Omental fat pad (tissue), 4 donors: ENCODE data around the gene TRIM24. TPM values are rescaled to one million over a fixed set of nuclear protein-coding genes. Genes with fewer than 3 reads are reported as not detected.
"Not testable (repeated sequence)": the region's sequence is repeated elsewhere in the genome, so short reads cannot be mapped to it uniquely, and the experiment has no call there.

Source experiments
- ATAC-seq: fragments of 150-250 bp; one replicate; pipeline ENCODE4 v1.9.1; 2016; ENCODE audit warnings: mild to moderate bottlenecking, moderate library complexity; ENCODE audit not compliant: low FRiP score
- DNase-seq: peaks from one replicate; pipeline ENCODE4 v3.0.0-alpha.2; 2019; ENCODE audit warnings: low spot score
- total RNA-seq, 4 donors: library from RNA; depleted of rRNA; stranded (reverse); fragments of >200 nt; gene quantifications; one replicate each; pipeline ENCODE4 v1.1.0, GENCODE V29; 2016
- TF ChIP-seq, protein P1 (sequence below), 3 donors: fragments of 450-650 bp; IDR thresholded peaks; one replicate each; pipeline ENCODE4 v1.5.1; 2016 to 2017; ENCODE audit warnings: antibody characterized with exemption in 3 of 3, mild to moderate bottlenecking in 3 of 3, moderate library complexity in 2 of 3

The TRIM24 gene
- total RNA-seq, 4 donors from 2014 or later = 9.2 to 20.6 (median 11.4) TPM

DNA sequence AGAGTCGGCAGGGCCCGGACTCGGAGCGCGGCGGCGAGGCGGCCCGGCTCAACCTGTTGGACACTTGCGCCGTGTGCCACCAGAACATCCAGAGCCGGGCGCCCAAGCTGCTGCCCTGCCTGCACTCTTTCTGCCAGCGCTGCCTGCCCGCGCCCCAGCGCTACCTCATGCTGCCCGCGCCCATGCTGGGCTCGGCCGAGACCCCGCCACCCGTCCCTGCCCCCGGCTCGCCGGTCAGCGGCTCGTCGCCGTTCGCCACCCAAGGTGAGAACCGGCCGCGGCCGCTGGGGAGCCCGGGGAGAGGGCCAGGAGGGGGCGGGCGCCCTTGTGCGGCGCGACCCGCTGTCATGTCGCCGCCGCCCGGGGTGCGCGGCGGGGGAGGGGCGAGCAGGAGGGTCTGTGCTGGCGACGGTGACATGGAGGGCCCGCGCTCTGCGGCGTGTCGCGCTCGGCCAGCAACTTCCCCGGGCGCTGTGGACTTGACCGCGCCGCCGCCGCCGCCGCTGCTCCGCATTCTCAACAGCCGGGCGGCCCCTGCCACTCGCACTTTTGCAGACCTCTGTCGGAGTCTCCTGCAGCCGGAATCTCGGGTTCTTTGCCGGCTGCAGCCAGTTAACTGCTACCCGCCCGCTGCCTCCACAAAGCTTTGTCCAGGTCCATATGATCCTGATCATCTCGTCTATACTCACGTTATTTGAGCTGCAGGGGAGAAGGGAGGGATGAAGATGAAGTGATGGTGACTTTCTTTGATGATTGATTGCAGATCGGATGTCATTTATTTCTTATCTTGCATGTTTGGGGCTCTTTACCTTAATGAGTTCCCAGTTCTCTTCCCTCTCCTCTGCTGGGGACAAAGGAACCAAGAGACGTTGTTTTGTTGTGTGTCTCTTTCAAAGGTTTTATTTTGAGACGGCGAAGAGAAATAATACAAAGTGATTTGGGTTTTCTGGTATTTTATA lies 869 bp downstream of the TRIM24 start:
- no peak for DNase-seq
- peak; percentile 10 for ATAC-seq
- TF ChIP-seq, protein P1, sequence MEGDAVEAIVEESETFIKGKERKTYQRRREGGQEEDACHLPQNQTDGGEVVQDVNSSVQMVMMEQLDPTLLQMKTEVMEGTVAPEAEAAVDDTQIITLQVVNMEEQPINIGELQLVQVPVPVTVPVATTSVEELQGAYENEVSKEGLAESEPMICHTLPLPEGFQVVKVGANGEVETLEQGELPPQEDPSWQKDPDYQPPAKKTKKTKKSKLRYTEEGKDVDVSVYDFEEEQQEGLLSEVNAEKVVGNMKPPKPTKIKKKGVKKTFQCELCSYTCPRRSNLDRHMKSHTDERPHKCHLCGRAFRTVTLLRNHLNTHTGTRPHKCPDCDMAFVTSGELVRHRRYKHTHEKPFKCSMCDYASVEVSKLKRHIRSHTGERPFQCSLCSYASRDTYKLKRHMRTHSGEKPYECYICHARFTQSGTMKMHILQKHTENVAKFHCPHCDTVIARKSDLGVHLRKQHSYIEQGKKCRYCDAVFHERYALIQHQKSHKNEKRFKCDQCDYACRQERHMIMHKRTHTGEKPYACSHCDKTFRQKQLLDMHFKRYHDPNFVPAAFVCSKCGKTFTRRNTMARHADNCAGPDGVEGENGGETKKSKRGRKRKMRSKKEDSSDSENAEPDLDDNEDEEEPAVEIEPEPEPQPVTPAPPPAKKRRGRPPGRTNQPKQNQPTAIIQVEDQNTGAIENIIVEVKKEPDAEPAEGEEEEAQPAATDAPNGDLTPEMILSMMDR (IDR thresholded peaks at IDR 0.05) = no peak

DNA sequence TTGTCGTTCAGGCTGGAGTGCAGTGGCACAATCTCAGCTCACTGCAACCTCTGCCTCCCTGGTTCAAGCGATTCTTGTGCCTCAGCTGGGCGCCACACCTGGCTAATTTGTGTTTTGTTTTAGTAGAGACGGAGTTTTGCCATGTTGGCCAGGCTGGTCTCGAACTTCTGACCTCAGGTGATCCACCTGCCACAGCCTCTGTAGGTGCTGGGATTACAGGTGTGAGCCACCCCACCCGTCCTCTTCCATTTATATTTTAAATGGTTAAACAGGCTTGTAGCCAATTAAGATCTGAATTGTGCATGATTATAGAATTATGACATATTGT lies 3.2 kb downstream of the TRIM24 start:
- not testable (repeated sequence) for DNase-seq, ATAC-seq

DNA sequence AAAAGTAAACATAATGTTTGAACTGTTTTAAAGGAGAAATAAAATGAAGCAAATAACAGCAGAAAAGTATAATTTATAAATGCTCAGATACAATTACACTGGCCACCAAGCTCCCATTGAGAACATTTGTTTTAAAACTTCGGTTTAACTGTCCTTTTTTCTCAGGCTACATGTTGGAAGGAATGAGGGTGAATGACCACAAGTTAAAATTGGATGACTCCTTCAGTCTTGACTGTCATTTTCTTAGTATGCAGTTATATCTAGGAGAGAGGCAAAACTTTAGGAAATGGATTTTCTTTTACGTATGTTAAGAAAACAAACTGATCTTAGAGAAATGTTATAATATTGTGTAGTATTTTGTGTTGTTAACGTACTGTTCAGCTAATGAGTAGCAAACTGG lies 5.0 kb downstream of the TRIM24 start:
- TF ChIP-seq, protein P1 (IDR thresholded peaks at IDR 0.05) = no peak
- ATAC-seq (no peak), DNase-seq (no peak)

DNA sequence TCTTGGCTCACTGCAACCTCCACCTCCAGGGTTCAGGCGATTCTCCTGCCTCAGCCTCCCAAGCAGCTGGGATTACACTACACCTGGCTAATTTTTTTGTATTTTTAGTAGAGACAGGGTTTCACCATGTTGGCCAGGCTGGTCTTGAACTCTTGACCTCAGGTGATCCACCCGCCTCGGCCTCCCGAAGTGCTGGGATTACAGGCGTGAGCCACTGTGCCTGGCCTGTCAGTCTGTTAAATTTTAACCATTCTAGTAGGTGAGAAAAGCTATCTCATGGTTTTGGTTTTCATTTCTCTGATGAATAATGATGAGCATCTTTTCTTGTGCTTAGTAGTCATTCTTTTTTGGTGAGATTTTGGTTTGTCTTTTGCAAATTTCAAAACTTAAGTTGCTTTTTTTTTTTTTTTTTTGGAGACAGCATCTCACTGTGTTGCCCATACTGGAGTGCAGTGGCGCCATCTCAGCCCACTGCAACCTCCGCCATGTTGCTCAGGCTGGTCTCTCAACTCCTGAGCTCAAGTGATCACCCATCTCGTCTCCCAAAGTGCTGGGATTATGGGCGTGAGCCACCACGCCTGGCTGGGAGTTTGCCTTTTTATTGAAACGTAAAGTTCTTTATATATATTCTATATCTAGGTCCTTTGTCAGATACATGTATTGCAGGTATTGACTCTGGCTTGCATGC lies 6.2 kb downstream of the TRIM24 start:
- not testable (repeated sequence) for DNase-seq, ATAC-seq

DNA sequence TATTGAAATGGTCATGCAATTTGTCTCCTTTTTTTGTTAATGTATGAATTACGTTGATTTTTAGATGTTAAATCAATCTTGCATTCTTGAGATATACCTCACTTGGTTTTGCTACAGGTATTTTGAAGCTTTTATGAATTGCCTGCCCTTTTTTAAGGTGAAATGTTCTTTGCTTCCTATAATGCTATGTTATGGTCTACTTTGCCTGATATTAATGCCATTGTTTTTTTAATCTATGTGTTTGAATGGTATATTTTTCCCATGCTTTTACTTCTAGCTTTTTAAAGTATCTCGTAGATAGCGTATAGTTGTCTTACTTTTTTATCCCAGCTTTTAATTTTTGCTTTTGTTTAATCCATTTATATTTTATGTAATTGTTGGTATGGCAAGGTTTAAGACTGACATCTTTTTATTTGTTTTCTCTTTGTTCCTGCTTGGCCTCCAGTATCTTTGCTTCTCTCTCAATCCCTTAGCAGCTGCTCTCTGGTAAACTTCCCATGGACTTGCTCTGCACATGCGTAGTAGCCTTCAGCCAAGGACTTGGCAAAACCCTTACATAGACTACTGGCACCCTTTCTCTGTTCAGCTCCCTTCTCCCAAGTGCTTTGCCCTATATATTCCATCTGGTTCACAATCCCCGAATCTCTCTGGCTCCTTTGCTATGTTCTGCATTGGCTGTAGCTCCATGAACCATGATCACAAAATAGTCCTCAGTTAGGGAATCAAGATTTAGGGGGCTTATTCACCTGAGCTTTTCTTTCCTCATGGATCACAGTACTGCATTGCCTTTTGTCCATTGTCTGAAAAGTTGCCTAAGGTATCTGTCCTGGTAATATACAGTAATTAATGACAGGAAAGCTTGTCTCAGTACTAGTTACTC lies 8.4 kb downstream of the TRIM24 start:
- ATAC-seq (no peak), DNase-seq (no peak)
- TF ChIP-seq, protein P1 (IDR thresholded peaks at IDR 0.05) = no peak

DNA sequence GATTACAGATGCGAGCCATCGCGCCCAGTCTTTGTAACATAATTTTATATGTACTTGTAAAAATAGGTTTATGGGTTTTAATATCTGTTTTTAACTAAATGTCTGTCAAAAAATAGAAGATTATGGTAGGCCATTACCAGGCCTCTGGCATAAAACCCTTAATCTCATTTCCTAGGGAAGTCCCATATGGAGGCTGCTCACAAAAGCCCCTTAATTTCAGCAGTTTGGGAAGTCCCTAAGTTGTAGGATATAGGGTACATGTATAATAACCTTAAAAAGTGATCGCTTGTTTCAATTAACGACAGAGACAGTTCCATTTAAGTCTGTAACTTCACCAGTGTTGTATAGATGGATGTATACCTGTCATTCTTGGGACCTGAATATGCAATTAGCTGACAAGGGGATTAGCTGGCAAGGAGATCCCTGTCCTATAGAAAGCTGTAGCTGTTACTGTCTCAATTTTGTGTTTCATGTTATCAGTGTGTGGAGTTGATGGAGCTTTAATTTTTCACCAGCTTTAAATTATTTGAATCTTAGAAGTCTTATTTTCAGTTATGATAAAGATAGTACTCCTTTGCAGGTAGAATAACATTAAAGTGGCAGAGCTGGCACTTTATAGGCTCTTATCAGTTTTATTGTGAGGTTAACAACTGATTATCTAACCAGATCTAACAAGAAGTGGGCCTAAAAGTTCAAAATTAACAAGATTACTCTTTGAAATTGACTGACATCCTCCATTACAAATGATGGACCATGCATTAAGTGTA lies 10.5 kb downstream of the TRIM24 start:
- DNase-seq = no peak
- no peak for ATAC-seq
- TF ChIP-seq, protein P1 (IDR thresholded peaks at IDR 0.05) = no peak

DNA sequence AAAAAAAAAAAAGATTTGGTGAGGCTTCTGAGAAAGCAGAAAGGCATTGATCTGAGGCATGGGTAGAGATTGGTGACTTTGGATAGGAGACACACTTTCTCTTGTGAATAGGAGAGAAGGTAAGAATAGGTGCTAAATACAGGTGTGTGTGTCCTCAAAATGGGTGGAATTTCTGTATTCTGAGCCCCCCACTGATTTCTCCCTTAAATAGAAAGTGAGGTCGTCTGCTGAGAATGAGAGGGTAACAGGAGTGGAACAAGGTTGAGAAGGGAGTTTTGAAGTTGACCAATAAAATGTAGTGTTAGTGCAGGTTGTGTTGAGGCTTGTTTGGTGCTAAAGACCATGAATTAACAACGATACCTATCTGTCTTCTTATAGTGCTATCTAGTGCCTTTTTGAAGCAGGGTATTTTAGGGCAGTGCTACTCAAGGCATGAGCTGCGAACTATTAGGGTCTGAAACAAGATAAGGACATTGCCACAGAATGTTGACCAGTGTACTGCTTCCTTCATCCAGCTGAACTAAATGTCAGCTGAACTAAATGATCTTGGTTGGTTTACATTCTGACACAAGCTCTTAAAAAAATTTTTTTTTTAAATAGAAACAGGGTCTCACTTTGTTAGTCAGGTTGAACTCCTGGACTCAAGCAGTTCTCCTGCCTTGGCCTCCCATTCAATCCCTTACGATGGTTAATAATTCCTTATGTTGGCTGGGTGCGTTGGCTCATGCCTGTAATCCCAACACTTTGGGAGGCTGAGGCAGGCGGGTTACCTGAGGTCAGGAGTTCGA lies 12.4 kb downstream of the TRIM24 start:
- ATAC-seq (no peak), DNase-seq (no peak)
- TF ChIP-seq, protein P1 (IDR thresholded peaks at IDR 0.05) = no peak
